ENCODE measurements around the gene POMZP3. TPM values are rescaled to one million over a fixed set of nuclear protein-coding genes. Genes with fewer than 3 reads are reported as not detected.
"Not testable (repeated sequence)": the region's sequence is repeated elsewhere in the genome, so short reads cannot be mapped to it uniquely, and the experiment has no call there.

Gene POMZP3
- total and polyA plus RNA-seq, 9 donors: 3.4 to 17.8 (median 10.9) TPM

GRCh38 chr7:76567753-76568152, 59.3 kb downstream of the POMZP3 start:
- not testable (repeated sequence) for H3K9me3 ChIP-seq (replicated peaks; ENCODE audit: control insufficient read depth, low read depth, low read length); H3K27ac ChIP-seq (ENCODE audit: low read length); DNase-seq; H3K4me3 ChIP-seq (ENCODE audit: low read length); H3K36me3 ChIP-seq (ENCODE audit: control insufficient read depth, insufficient read depth, low read length); H3K27me3 ChIP-seq (ENCODE audit: control insufficient read depth, insufficient read depth, low read length); H3K4me1 ChIP-seq (ENCODE audit: control insufficient read depth, insufficient read depth, low read length)

- not testable (repeated sequence) for H3K9me3 ChIP-seq (replicated peaks; ENCODE audit: control insufficient read depth, low read depth, low read length); H3K36me3 ChIP-seq (ENCODE audit: control insufficient read depth, insufficient read depth, low read length); H3K4me3 ChIP-seq (ENCODE audit: low read length); DNase-seq; H3K27ac ChIP-seq (ENCODE audit: low read length); H3K27me3 ChIP-seq (ENCODE audit: control insufficient read depth, insufficient read depth, low read length); H3K4me1 ChIP-seq (ENCODE audit: control insufficient read depth, insufficient read depth, low read length)
- WGBS (ENCODE audit: insufficient coverage): no CpG with 5 or more reads among the region's 4 CpGs
Observed at GRCh38 chr7:76567311-76567710, 59.8 kb downstream of the POMZP3 start.

GRCh38 chr7:76565001-76565400, 62.1 kb downstream of the POMZP3 start:
- not testable (repeated sequence) for H3K27ac ChIP-seq (ENCODE audit: low read length); H3K4me3 ChIP-seq (ENCODE audit: low read length); H3K27me3 ChIP-seq (ENCODE audit: control insufficient read depth, insufficient read depth, low read length); H3K4me1 ChIP-seq (ENCODE audit: control insufficient read depth, insufficient read depth, low read length); H3K36me3 ChIP-seq (ENCODE audit: control insufficient read depth, insufficient read depth, low read length); H3K9me3 ChIP-seq (replicated peaks; ENCODE audit: control insufficient read depth, low read depth, low read length); DNase-seq
- no CpG with 5 or more reads among the region's 3 CpGs for WGBS (ENCODE audit: insufficient coverage)

- not testable (repeated sequence) for H3K27ac ChIP-seq (ENCODE audit: low read length); H3K36me3 ChIP-seq (ENCODE audit: control insufficient read depth, insufficient read depth, low read length); DNase-seq; H3K9me3 ChIP-seq (replicated peaks; ENCODE audit: control insufficient read depth, low read depth, low read length); H3K4me3 ChIP-seq (ENCODE audit: low read length); H3K27me3 ChIP-seq (ENCODE audit: control insufficient read depth, insufficient read depth, low read length); H3K4me1 ChIP-seq (ENCODE audit: control insufficient read depth, insufficient read depth, low read length)
- no CpG with 5 or more reads among the region's 3 CpGs for WGBS (ENCODE audit: insufficient coverage)
Observed at GRCh38 chr7:76561342-76561741, 65.7 kb downstream of the POMZP3 start.

GRCh38 chr7:76560157-76560556, 66.9 kb downstream of the POMZP3 start:
- DNase-seq; H3K9me3 ChIP-seq (replicated peaks; ENCODE audit: control insufficient read depth, low read depth, low read length); H3K4me1 ChIP-seq (ENCODE audit: control insufficient read depth, insufficient read depth, low read length); H3K4me3 ChIP-seq (ENCODE audit: low read length); H3K27me3 ChIP-seq (ENCODE audit: control insufficient read depth, insufficient read depth, low read length); H3K36me3 ChIP-seq (ENCODE audit: control insufficient read depth, insufficient read depth, low read length); H3K27ac ChIP-seq (ENCODE audit: low read length): not testable (repeated sequence)
- 100% methylated on average over 1 of the region's 4 CpGs for WGBS (ENCODE audit: insufficient coverage)

Other genes starting within 250 kb of the POMZP3 start
- gene SSC4D, start 217.6 kb downstream of the POMZP3 start, total RNA-seq: 0.84 TPM
- 1 to 10 TPM in 3 of 8 donors, under 1 TPM in 5; 0.61 to 1.7 (median 0.93) TPM for gene SSC4D, start 217.6 kb downstream of the POMZP3 start, polyA plus RNA-seq (ENCODE audit: insufficient read depth in 1 of 8, insufficient read length in 8 of 8, low replicate concordance in 1 of 8)
- gene ZP3, start 202.3 kb downstream of the POMZP3 start, total RNA-seq: 0.49 TPM
- 10 to 100 TPM in 1 of 8 donors, 1 to 10 TPM in 6, under 1 TPM in 1; 0.77 to 15.0 (median 1.6) TPM for gene ZP3, start 202.3 kb downstream of the POMZP3 start, polyA plus RNA-seq (ENCODE audit: insufficient read depth in 1 of 8, insufficient read length in 8 of 8, low replicate concordance in 1 of 8)
- 5.2 TPM for gene DTX2, start 165.6 kb downstream of the POMZP3 start, total RNA-seq
- 10 to 100 TPM in 2 of 8 donors, 1 to 10 TPM in 6; 7.4 to 11.3 (median 8.0) TPM for gene DTX2, start 165.6 kb downstream of the POMZP3 start, polyA plus RNA-seq (ENCODE audit: insufficient read depth in 1 of 8, insufficient read length in 8 of 8, low replicate concordance in 1 of 8)
- 0.53 TPM for gene UPK3B, start 116.7 kb downstream of the POMZP3 start, total RNA-seq
- gene UPK3B, start 116.7 kb downstream of the POMZP3 start, polyA plus RNA-seq (ENCODE audit: insufficient read depth in 1 of 8, insufficient read length in 8 of 8, low replicate concordance in 1 of 8): 1 to 10 TPM in 2 of 8 donors, under 1 TPM in 5, not detected in 1; 0.16 to 4.3 (median 0.43) TPM
- 0.22 TPM for gene SPDYE16, start 84.0 kb downstream of the POMZP3 start, total RNA-seq
- gene SPDYE16, start 84.0 kb downstream of the POMZP3 start, polyA plus RNA-seq (ENCODE audit: insufficient read depth in 1 of 8, insufficient read length in 8 of 8, low replicate concordance in 1 of 8): 1 to 10 TPM in 6 of 8 donors, under 1 TPM in 2; 0.47 to 3.9 (median 1.5) TPM